NCI-H2029 (cell line): ENCODE measurements around the gene DEPDC1B.
"Not testable (repeated sequence)": the region's sequence is repeated elsewhere in the genome, so short reads cannot be mapped to it uniquely, and the experiment has no call there.

Source experiments
- DNase-seq: peaks from one replicate; lab custom pipeline; 2025; lab: John Stamatoyannopoulos, UW

The DEPDC1B gene

DNA sequence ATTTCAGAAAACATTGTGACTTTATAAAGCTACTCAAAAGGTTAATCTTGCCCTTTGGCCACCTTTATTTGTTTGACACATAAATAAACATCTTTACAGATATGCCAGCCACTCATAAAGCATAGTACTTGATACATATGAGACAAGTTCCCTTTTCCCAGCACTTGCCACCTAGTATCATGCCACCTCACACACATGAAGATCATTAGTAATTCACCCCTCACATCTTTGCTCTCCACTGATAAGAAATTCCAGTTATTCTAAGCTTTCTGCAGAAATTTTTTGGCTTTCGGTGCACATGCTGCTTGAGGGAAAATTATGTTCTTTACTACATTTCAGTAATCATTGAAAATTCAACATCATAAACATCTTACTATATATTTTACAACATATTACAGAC lies 59.1 kb downstream of the DEPDC1B start:
- no peak for DNase-seq

DNA sequence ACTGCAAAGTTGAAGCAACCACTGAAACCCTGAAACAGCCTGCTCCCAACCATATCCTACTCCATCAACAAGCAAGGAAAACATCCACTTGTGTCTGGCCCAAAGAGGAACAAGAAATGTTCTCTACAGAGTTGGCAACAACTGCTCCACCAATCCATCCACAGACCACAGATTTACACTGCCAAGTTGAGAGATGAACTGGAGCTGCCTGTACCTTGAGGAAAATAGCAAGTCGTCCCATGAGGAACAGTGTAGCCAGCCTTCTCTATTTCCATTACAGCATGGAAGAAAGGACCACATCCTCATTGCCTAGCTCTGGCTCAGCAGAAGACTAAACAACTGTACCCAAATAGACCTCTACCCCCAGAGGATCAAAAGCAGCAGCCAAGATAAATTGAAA lies 60.4 kb downstream of the DEPDC1B start:
- DNase-seq, result no peak

DNA sequence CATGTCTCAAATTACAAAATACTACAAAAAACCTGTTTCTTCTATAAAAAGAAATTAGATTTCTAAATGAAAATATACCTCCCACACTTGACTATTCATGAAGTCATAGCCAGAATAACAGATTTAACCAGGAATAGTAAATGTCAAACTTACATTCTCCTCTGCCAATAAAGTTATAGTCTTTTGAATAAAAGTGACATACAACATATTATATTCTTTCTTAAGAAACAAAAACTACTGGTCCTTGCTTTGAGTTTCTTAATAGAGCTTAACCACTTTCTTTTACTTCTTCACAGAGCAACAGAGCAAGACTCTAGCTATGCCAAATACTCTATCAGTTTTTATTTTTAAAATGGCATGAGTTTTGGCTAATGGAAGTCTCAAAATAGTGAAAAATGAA lies 61.7 kb downstream of the DEPDC1B start:
- DNase-seq, result no peak

DNA sequence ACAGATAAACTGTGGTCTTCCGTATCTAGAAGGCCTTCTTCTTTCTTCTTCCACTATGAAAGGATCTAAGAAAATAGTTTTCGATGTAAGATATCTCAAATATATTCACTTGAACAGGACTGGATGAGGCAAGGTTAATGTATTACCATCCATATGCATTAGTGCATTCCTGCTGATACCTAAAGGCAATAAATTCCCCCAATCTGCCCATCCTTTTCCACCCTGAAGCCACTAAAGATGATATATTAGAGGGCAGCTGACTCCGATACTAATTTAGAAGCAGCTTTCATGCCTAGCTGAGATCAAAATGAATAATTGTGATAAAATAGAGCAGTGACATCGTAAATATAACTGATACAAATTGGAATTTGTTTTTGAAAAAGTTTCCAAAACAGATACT lies 63.3 kb downstream of the DEPDC1B start:
- no peak for DNase-seq

DNA sequence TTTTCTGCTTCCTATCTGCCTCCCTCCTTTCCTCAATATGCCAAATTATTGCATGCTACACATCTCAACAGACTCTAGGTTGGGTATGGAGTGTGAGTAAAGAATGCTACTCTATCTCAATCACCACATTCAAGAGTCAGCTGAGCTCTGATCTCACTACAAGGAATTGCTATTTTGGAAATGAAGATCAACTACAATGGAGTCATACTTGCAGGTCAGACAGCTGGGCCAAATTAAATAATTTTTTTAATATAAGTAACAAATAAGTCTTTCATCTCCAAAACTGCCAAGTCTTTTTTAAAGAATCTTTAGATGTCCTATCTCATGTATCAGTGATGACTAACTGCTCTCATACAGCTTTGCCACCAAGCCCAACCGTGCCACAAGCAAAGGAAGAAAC lies 64.0 kb downstream of the DEPDC1B start:
- no peak for DNase-seq

DNA sequence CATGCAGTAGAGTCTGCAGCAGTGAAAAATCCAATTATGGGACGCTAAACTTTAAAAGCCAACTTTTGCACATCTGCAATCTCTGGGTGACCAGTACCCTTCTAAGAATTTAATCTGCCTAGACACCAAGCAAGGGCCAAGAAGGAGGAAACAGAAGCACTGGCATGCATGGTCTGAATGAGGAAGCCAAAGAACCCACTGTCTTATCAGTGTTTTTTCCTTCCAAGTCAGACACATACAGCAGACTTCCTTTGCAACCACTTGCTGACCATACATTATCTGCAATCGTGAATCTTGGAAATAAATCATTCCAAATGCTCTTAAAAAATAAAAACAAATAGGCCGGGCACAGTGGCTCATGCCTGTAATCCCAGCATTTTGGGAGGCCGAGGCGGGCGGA lies 65.9 kb downstream of the DEPDC1B start:
- DNase-seq, result no peak

DNA sequence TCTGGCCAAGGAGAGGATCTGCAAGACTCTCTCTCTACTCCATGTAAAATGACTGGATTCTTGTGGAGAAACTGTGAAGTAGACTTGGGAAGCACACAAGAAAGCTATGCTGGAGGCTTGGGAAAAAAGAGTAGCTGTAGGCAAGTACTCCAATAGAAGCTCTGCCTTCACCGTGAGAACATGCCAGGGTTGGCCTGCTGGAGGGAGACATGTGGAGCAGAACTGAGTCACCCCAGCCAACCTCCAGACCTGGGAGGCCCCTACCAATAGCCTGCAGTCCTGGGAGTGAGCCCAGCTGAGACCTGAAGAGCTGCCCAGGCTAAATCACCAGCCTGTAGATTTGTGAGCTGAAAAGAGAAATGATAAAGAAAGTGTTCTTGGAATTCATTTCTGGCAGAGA lies 66.6 kb downstream of the DEPDC1B start:
- DNase-seq, result no peak

DNA sequence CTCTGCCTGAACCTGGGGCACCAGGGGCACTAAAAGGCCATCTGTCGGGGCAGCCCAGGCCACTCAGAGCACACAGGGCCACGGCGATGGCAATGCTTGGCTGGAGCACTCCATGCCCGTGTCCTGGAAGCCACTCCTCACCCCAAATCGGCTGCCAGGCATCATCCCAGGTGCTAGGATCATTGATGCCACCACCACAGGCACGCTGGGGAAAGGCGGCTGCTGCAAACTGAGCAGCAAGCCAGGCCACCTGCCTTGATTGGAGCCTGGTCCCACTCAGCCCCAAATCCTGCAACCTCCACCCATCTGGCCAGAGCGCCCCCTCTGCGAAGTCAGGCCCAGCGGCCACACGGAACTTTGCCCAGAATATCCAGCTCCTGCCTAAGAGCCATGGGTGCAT lies 67.8 kb downstream of the DEPDC1B start:
- DNase-seq, result no peak

DNA sequence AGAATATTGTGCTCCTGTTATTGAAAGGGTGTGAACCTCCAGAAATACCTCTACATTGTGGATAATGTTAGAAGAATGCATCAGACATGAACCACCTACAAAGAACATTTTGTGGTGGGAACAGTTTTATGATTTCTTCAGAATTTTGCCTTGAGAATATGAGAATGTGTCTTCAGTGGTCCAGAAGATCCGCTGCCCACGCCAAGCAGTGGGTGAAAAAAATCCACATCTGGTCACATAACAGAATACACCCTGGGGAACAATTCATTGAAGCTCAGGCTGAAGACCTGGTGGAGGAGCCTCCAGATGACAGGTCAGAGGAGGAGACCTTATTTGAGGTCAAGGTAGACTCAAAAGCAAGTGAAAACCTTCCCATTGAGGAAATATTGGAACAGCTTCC lies 69.1 kb downstream of the DEPDC1B start:
- DNase-seq, result no peak

DNA sequence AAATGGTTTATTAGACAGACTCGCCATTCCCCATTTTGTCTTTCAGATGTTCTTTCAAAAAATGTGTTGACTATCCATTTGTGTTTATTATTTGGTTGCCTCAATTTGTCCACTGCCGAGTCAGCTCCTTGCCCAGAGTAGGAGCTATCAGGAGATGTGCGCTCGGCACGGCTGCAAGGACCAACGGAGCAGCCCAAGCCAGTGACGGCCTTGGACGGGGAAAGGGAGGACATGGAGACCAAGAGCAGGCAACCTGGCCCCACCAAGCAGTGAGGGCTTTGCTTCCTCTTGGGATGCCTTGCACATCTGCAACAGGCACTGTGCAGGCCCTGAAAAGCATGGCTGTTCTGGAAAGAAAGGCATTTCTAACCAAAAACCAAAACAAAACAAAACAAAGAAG lies 69.8 kb downstream of the DEPDC1B start:
- no peak for DNase-seq

DNA sequence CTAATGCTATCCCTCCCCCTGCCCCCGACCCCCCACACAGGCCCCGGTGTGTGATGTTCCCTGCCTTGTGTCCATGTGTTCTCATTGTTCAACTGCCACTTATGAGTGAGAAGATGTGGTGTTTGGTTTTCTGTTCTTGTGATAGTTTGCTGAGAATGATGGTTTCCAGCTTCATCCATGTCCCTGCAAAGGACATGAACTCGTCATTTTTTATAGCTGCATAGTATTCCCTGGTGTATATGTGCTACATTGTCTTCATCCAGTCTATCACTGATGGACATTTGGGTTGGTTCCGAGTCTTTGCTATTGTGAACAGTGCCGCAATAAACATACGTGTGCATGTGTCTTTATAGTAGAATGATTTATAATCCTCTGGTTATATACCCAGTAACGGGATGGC lies 75.1 kb downstream of the DEPDC1B start:
- DNase-seq, result not testable (repeated sequence)

DNA sequence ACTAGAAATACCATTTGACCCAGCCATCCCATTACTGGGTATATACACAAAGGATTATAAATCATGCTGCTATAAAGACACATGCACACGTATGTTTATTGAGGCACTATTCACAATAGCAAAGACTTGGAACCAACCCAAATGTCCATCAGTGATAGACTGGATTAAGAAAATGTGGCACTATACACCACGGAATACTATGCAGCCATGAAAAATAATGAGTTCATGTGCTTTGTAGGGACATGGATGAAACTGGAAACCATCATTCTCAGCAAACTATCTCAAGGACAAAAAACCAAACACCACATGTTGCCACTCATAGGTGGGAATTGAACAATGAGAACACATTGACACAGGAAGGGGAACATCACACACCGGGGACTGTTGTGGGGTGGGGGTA lies 79.2 kb downstream of the DEPDC1B start:
- DNase-seq, result not testable (repeated sequence)

DNA sequence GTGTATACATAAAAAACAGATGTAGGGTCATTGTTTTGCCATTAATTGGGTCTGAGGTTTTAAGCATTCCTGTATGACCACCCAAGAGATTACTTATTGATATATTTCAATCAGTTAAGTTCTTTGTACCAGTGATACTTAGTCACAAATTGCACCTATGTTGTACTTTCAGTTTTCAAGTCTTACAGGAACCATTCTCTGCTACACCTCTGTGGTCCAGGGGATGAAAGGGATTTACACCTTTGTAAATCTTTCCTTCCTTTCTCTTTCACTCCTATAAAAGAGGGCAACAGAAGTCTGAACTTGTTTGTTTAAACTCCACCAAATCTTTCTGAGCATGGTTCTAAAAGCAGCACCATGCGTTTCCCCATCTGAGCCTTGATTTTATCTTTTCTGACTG lies 86.1 kb downstream of the DEPDC1B start:
- no peak for DNase-seq

DNA sequence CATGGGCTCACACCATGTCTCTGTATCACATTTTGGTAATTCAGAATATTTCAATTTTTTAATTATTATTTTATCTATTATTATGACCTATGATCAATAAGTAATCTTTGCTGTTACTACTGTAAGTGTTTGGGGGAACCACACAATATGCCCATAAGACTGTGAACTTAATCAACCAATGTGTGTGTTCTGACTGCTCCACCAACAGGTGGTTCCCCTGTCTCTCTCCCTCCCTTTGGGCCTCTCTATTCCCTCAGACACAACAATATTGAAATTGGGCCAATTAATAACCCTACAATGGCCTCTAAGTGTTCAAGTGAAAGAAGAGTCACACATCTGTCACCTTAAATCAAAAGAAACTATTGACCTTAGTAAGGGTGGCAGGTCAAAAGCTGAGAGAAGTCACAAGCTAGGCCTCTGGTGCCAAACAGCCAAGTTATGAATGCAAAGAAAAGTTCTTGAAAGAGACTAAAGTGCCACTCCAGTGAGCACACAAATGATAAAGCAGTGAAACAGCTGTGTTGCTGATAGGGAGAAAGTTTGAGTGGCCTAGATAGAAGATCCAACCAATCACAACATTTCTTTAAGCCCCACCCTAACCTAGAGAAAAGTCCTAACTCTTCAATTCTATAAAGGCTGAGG lies 88.7 kb downstream of the DEPDC1B start:
- DNase-seq, result no peak

DNA sequence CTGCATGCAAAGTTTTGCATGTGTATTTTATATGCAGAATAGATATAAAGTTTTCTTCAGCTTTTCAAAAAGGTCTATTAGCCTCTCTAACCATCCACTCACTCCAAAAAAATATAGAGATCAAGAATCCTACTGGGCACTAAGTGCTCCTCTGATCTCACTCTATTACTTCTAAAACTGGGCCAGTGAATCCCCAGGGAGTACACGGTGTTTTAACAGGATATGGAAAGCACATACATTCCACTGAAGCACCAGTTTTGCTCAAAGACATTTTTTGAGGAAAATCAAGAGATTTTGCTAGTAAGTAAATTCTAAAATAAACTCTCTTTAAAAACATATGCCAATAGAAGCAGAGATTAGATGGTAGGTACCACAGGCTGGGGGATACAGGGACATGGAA lies 95.2 kb downstream of the DEPDC1B start:
- no peak for DNase-seq

DNA sequence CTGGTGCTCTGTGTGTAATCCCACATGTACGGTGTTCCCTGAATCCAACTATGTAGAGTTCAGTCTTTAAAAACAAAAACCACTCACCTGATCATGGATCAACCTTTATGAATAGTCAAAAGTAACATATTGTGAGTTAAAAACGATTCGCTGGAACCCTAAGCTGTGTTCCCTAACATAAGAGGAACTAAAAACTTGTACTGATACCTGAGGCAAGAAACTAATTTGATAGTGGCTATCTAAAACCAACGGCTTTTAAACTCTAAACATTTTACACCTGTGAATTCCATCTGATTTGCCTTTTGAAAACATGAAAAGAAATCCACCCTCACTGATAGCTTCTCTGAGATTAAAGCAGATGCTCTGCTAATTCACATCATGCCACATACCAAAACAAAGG lies 101.5 kb downstream of the DEPDC1B start:
- DNase-seq, result no peak

DNA sequence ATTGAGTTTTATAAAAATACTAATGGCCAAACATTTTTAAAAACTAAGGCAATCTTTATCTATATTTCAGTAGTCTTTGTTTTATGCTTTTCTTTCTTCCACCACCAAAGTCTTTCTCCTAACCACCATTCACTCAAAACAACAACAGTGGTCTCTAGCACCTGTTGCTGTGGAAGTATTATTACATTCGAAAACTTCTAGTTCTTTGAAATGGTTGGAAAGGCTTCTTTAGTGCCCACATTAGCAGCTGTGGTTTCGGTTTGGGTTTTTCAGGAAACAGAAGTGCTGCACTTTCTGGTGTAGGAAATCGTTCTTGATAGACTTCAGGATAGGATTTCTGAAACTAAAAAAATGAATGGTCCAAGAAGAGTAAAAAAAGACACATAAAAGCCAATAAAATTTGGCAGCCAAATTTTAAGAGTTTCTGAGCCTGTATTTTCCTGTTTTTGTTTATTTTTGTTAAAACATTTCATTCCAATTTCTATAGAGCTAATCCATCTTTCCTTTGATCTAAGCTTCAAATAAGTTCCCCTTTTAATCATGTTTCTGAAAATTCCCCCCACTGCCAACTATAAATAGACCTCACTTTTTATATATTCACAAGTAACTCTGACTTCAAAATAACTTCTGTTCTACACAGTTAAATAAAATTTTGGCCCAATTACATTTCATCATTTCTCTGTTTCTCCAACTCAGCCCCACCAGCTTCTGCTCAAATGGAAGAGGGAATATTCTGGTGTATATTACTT lies 102.2 kb downstream of the DEPDC1B start:
- no peak for DNase-seq

DNA sequence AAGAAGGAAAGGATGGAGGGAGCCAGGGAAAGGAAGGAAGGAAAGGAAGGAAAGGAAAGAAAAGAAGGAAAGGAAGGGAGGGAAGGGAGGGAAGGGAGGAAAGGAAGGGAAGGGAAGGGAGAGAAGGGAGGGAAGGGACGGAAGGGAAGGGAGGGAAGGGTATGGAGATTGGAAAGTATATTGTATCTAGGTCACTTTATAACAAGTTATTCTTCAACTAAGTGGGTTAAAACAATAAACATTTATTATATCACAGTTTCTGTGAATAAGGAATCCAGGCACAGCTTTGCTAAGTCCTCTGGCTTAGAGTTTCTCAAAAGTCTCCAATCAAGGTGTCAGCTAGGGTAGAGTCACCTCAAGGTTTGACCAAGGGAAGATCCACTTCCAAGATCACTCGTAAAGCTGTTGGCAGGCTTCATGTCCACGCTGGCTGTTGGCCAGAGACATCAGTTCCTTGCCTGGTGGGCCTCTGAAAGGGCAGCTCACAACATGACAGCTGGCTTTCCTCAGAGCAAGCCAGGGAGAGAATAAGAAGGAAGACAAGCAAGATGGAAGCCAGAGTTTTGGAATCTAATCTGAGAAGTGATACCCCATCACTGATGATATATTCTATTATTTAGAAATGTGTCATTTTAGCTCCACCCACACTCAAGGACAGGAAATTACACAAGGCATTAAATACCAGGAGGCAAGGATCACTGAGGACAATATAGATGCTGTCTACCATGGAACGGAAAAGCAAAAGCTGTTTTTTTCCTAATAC lies 105.1 kb downstream of the DEPDC1B start:
- no peak for DNase-seq

DNA sequence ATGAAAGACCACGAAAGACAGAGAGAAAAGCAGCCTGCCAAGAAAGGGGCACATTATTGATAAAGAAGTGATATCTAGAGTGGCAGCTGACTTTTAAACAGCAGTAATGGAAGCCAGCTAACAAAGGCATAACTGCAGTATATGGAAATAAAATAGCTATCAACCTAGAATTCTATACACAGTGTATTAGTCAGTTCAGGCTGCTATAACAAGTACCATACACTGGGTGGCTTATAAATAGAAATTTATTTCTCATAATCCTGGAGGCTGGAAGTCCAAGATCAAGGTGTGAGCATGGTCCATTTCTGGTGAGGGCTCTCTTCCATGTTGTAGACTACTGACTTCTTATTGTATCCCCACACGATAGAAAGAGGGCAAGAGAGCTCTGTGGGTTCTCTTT lies 109.8 kb downstream of the DEPDC1B start:
- DNase-seq, result no peak

DNA sequence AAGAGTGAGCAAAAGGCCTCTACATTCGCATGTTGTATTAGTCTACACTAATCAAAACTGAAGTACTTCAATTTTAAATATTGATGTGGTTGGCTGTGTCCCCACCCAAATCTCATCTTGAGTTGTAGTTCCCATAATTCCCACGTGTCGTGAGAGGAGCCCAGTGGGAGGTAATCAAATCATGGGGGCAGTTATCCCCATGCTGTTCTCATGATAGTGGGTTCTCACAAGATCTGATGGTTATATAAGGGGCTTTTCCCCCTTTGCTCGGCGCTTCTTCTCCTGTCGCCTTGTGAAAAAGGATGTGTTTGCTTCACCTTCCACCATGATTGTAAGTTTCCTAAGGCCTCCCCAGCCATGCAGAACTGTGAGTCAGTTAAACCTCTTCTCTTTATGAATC lies 112.7 kb downstream of the DEPDC1B start:
- DNase-seq, result not testable (repeated sequence)

DNA sequence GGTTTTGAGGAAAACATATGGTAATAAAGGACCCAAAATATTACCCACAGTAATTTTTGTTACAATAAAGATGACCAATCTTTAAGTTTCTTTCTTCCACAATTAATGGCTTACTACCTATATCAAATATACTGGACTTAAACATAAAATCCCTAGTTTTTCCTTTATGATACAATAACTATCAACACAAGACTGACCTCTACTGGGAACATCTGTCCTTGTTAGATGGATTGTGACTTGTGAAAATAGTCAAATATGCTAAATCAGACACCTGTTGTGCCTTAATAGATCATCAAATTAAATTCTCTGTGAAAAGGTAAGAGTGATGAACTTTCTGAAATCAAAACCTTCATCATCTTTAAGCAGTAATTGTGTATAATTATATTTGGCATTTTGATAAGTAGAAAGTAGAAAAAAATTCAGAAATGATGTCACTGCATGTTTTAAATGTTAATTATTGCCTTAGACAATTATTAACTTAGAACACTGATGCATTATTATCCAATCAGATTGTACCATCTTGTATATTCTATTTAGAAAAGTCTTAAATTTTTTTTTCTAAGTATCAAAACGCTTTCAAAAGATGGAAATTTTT lies 113.6 kb downstream of the DEPDC1B start:
- DNase-seq, result no peak

DNA sequence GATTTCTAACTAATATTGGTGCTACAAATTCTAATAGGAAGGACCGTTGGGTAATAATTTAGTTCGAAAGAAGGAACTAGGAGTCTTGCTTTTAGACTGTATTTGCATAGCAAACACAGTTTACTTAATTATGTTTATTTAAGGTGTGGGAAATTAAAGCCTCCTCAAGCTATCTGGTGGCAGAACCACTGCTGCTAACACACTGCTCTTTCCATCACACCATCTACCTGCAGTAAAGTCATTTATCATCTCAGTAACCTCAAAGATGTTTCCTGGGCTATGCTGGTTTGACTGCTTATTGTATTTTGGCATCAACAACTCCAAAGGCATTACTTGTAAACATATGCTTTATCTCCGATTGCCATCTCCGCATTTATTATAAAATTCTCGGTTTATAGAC lies 114.3 kb downstream of the DEPDC1B start:
- no peak for DNase-seq

DNA sequence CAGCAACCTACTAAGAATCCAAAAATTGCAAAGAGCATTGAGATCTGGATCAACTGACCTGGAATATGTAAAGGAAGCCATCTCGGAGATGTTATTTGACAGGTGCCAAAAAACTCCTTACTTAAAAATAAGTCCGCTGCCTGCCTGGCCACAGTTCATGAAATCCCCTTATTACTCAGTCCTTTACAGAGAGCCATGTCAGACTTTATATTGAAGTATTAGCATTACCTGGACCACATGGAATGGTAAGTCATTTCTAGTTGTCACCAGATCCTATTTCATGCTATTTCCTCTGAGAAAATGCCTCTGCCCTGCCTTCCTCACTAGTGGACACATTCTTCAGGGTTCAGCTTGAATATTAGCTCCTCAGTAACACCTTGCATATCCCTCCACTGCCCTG lies 115.7 kb downstream of the DEPDC1B start:
- no peak for DNase-seq
